Lung (tissue), 16 donors: Measurements from ENCODE around the gene FCAR. TPM values are rescaled to one million over a fixed set of nuclear protein-coding genes. Genes with fewer than 3 reads are reported as not detected.
A peak's percentile ranks its signal among the peaks of the same experiment; 100 is the strongest.
"Not testable (repeated sequence)": the region's sequence is repeated elsewhere in the genome, so short reads cannot be mapped to it uniquely, and the experiment has no call there.

ENCODE experiments used
- ATAC-seq: fragments of 200-7000 bp; cut with Tn5 transposase; one replicate; pipeline ENCODE4 v1.9.1; 2020; ENCODE audit warnings: moderate number of reproducible peaks; ENCODE audit not compliant: insufficient read depth, low FRiP score
- DNase-seq, 3 donors: peaks; one replicate each; pipeline ENCODE4 v3.0.0-alpha.2; 2013 to 2017
- H3K27ac ChIP-seq, 2 donors: one replicate each; pipeline ENCODE4 v1.5.1; 2013; ENCODE audit warnings: mild to moderate bottlenecking in 2 of 2, moderate library complexity in 2 of 2, control low read depth in 1 of 2, inconsistent platforms in 1 of 2, low read depth in 1 of 2, low read length in 1 of 2
- H3K27me3 ChIP-seq, 3 donors: one replicate each; pipeline ENCODE4 v1.5.1; 2013; ENCODE audit warnings: low read length in 2 of 3; ENCODE audit not compliant: control insufficient read depth in 3 of 3, insufficient read depth in 3 of 3
- H3K36me3 ChIP-seq, 4 donors: one replicate each; pipeline ENCODE4 v1.5.1; 2013; ENCODE audit warnings: low read length in 4 of 4, mild to moderate bottlenecking in 1 of 4, moderate library complexity in 1 of 4; ENCODE audit not compliant: control insufficient read depth in 4 of 4, insufficient read depth in 4 of 4
- H3K4me1 ChIP-seq, 5 donors: one replicate each; pipeline ENCODE4 v1.5.1; 2013; ENCODE audit warnings: low read length in 5 of 5, mild to moderate bottlenecking in 2 of 5, moderate library complexity in 1 of 5; ENCODE audit not compliant: control insufficient read depth in 5 of 5, insufficient read depth in 5 of 5
- H3K4me3 ChIP-seq: one replicate; pipeline ENCODE4 v1.5.1; 2013; ENCODE audit warnings: mild to moderate bottlenecking, control low read depth, moderate library complexity
- H3K9ac ChIP-seq, 2 donors: one replicate each; pipeline ENCODE4 v1.5.1; 2013; ENCODE audit warnings: low read length in 2 of 2, control low read depth in 1 of 2; ENCODE audit not compliant: insufficient read depth in 1 of 2
- H3K9me3 ChIP-seq, 4 donors: one replicate each; pipeline ENCODE4 v1.5.1; 2013; ENCODE audit warnings: low read length in 3 of 4, mild to moderate bottlenecking in 1 of 4, moderate library complexity in 1 of 4; ENCODE audit not compliant: control insufficient read depth in 4 of 4, insufficient read depth in 3 of 4
- WGBS, 2 donors: extraction: QIAGEN DNeasy Blood & Tissue Kit; methylation state at CpG; one replicate each; pipeline ENCODE4 v1.1.7; 2013; 5-methylcytosine and 5-hydroxymethylcytosine counted together
- long read RNA-seq, 5 donors: transcript quantifications; one replicate each; lab custom pipeline, GENCODE V29; 2026
- polyA plus RNA-seq, 2 donors: library from polyadenylated mRNA; stranded (reverse); fragments of 200-250 nt; gene quantifications; one replicate each; pipeline ENCODE4 v1.2.1, GENCODE V29; 2013
- total RNA-seq, 2 donors: library from RNA; depleted of rRNA in 1 of 2; stranded (reverse); fragments of >200 nt in 1 of 2; gene quantifications; one replicate each; pipeline ENCODE4 v1.2.1, GENCODE V29; 2014 to 2021
- TF ChIP-seq, protein P1 (sequence below): IDR thresholded peaks from 2 replicates; pipeline ENCODE4 v1.5.1; 2012; ENCODE audit warnings: mild to moderate bottlenecking; ENCODE audit errors: control extremely low read depth, extremely low read depth
- donor health status: control.
- donor health status: control.
- donor health status: Bipolar disorder and iron deficiency.
- donor health status: healthy.
- donor health status: DM: yes; HTN: yes; CAD: no.

FCAR gene
- total RNA-seq (10 to 100 TPM; 11.3 to 12.6 TPM), polyA plus RNA-seq (10 to 100 TPM in 1 of 2 donors, under 1 TPM in 1; 0.35 to 57.5 TPM)
- long read RNA-seq, donor 1 = 0 reads
- long read RNA-seq, donor 2 = 0 reads
- long read RNA-seq, donor 3 = 0 reads
- long read RNA-seq, donor 4 = 0 reads
- long read RNA-seq, donor 5 = 0 reads

- Histone ChIP-seq H3K4me3 (no peak within 1 kb of the TSS), H3K27me3 (peaks cover 0 to 2% (median 0%) of the 10 kb centered on the region in 3 donors), H3K36me3 (no peaks in the 10 kb centered on the region), H3K9ac (no peak within 1 kb of the TSS), H3K9me3 (peaks cover 0 to 2% (median 1%) of the 10 kb centered on the region in 4 donors), H3K4me1 (no peaks in the 10 kb centered on the region), H3K27ac (no peak within 1 kb of the TSS)
- 25 to 57% methylated on average over 8 of the region's 8 CpGs for WGBS, 2 donors
- no peak for ATAC-seq
- peak in 1 of 3 donors; percentile 1 for DNase-seq
- TF ChIP-seq, protein P1, sequence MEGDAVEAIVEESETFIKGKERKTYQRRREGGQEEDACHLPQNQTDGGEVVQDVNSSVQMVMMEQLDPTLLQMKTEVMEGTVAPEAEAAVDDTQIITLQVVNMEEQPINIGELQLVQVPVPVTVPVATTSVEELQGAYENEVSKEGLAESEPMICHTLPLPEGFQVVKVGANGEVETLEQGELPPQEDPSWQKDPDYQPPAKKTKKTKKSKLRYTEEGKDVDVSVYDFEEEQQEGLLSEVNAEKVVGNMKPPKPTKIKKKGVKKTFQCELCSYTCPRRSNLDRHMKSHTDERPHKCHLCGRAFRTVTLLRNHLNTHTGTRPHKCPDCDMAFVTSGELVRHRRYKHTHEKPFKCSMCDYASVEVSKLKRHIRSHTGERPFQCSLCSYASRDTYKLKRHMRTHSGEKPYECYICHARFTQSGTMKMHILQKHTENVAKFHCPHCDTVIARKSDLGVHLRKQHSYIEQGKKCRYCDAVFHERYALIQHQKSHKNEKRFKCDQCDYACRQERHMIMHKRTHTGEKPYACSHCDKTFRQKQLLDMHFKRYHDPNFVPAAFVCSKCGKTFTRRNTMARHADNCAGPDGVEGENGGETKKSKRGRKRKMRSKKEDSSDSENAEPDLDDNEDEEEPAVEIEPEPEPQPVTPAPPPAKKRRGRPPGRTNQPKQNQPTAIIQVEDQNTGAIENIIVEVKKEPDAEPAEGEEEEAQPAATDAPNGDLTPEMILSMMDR = no peak
These were observed at the start of gene FCAR for GRCh38 chr19:54873990-54874389. Gene FCAR (plus strand): TSS chr19:54874235. CDS start chr19:54874290, 55 bp downstream.

DNA sequence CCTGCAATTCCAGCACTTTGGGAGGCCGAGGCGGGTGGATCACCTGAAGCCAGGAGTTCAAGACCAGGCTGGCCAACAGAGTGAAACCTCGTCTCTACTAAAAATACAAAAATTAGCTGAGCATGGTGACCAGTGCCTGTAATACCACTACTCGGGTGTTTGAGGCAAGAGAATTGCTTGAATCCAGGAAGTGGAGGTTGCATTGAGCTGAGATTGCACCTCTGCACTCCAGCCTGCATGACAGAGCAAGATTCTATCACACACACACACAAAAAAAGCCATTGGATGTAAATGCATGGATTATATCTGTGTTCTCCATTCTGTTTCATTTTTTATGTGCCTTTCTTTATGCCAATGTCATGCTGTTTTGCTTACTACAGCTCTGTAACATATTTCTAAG is 49.6 kb upstream of the FCAR start:
- H3K4me3 ChIP-seq, DNase-seq, H3K9me3 ChIP-seq, H3K36me3 ChIP-seq, H3K27me3 ChIP-seq, ATAC-seq, H3K27ac ChIP-seq, H3K9ac ChIP-seq, H3K4me1 ChIP-seq: not testable (repeated sequence)
- 62 to 66% methylated on average over 4 of the region's 4 CpGs for WGBS, 2 donors

DNA sequence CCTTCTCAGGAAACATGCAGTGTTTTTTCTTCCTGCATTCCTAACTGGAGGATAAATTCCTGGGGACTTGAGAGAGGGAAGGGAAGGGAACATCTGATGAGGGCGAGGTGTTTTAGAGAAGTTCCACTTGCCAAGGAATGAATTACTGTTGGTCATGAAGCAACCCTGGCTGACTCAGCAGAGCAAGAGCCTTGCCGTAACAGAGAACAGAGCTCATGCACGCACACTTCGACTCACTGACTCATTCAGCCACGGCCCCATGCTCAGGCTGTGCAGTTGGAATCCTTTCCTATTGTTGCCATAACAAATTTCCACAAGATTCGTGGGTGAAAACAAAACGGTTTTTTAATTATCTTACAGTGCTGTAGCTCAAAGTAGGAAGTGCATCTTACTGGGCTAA is 48.7 kb upstream of the FCAR start:
- DNase-seq, ATAC-seq: not testable (repeated sequence)
- 19 to 50% methylated on average over 7 of the region's 7 CpGs for WGBS, 2 donors

GRCh38 chr19:54828064-54828463 is 46.0 kb upstream of the FCAR start:
- DNase-seq, H3K27me3 ChIP-seq, ATAC-seq, H3K9ac ChIP-seq, H3K36me3 ChIP-seq, H3K9me3 ChIP-seq, H3K4me3 ChIP-seq, H3K27ac ChIP-seq, H3K4me1 ChIP-seq: not testable (repeated sequence)
- WGBS, 2 donors = 75 to 81% methylated on average over 7 to 8 of the region's 8 CpGs

More for the DNA sequence above, 48.7 kb upstream of the FCAR start:
- H3K4me1 ChIP-seq, H3K27ac ChIP-seq, H3K27me3 ChIP-seq, H3K4me3 ChIP-seq, H3K36me3 ChIP-seq, H3K9me3 ChIP-seq, H3K9ac ChIP-seq: not testable (repeated sequence)

GRCh38 chr19:54832496-54832895 is 41.5 kb upstream of the FCAR start, which contains the start of gene KIR2DS4:
Gene KIR2DS4 (plus strand): TSS chr19:54832676.
- H3K27me3 ChIP-seq, H3K9ac ChIP-seq, H3K36me3 ChIP-seq, H3K27ac ChIP-seq, DNase-seq, H3K4me1 ChIP-seq, ATAC-seq, H3K9me3 ChIP-seq, H3K4me3 ChIP-seq: not testable (repeated sequence)
- WGBS, 2 donors = 95 to 96% methylated on average over 14 of the region's 14 CpGs

- not testable (repeated sequence) for H3K27ac ChIP-seq, ATAC-seq, H3K4me1 ChIP-seq, DNase-seq, H3K9me3 ChIP-seq, H3K27me3 ChIP-seq, H3K9ac ChIP-seq, H3K4me3 ChIP-seq, H3K36me3 ChIP-seq
- WGBS, 2 donors = 66 to 78% methylated on average over 3 to 5 of the region's 5 CpGs
These were observed 38.9 kb upstream of the FCAR start for GRCh38 chr19:54835126-54835525.

DNA sequence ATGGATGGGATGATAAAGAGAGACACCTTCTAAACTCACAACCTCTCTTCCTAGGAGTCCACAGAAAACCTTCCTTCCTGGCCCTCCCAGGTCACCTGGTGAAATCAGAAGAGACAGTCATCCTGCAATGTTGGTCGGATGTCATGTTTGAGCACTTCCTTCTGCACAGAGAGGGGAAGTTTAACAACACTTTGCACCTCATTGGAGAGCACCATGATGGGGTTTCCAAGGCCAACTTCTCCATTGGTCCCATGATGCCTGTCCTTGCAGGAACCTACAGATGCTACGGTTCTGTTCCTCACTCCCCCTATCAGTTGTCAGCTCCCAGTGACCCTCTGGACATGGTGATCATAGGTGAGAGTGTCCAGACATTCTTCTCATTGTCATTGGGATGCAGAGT is 36.5 kb upstream of the FCAR start:
- H3K9ac ChIP-seq, H3K4me3 ChIP-seq, H3K36me3 ChIP-seq, H3K27ac ChIP-seq, DNase-seq, H3K9me3 ChIP-seq, ATAC-seq, H3K27me3 ChIP-seq, H3K4me1 ChIP-seq: not testable (repeated sequence)
- 25 to 47% methylated on average over 2 of the region's 2 CpGs for WGBS, 2 donors

GRCh38 chr19:54843171-54843570 is 30.9 kb upstream of the FCAR start:
- H3K4me1 ChIP-seq, H3K36me3 ChIP-seq, DNase-seq, ATAC-seq, H3K4me3 ChIP-seq, H3K27ac ChIP-seq, H3K27me3 ChIP-seq, H3K9me3 ChIP-seq, H3K9ac ChIP-seq: not testable (repeated sequence)
- 64 to 70% methylated on average over 7 to 8 of the region's 8 CpGs for WGBS, 2 donors
